ENCODE data around the gene CNGB1. TPM values are rescaled to one million over a fixed set of nuclear protein-coding genes. Genes with fewer than 3 reads are reported as not detected.

Gene CNGB1
- total RNA-seq, 2 donors from 2014 or later: 0.51 TPM; not detected in 1

DNA sequence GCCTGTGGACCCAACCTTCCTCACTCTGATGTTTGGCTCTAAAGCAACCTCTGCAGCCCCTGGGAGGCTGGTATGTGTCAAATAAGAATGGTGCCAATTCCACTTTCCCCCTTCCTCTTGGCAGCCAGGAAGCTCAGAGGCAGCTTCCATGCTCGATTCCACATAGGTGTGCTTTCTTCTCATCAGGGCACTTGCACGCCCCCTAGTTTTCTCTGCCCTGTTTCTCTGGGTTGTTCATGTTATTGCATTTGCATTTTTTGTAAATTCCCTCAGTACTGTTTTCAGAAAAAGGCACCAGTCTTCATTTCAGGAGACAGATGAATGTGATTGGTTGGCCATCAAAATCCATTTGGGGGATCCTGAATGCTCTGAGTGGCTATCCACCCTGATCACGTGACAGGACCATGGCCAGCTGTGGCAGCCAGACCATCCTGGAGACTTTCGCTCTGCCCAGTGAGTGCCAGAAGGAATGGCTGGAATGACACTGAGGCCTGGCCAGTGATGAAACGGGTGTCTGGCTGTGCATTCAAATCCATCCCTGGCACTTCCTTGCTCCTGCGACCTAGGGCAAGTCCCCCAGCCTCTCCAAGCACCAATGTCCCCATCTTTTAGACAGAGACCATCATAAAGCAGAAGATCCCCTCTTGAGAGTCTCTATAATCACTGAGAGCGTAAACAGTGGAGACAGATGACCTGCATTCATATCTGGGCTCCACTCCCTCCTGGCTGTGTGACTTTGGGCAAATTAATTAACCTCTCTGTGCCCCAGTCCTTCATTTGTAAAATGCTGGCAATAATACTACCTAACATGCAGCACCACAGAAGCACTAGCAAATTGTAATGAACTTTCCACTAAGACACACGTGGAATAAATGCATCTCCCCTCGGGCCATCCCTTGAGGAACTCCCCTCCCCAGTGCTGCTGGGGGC is 56.4 kb downstream of the CNGB1 start:
- DNase-seq (ENCODE audit: low spot score in 2 of 2) (no peak), ATAC-seq (no peak)
- no peaks in the 10 kb centered on the region for H3K36me3 Mint-ChIP-seq
- no peaks in the 10 kb centered on the region for H3K9me3 Mint-ChIP-seq
- no peak overlapping the region for H3K27ac Mint-ChIP-seq

DNA sequence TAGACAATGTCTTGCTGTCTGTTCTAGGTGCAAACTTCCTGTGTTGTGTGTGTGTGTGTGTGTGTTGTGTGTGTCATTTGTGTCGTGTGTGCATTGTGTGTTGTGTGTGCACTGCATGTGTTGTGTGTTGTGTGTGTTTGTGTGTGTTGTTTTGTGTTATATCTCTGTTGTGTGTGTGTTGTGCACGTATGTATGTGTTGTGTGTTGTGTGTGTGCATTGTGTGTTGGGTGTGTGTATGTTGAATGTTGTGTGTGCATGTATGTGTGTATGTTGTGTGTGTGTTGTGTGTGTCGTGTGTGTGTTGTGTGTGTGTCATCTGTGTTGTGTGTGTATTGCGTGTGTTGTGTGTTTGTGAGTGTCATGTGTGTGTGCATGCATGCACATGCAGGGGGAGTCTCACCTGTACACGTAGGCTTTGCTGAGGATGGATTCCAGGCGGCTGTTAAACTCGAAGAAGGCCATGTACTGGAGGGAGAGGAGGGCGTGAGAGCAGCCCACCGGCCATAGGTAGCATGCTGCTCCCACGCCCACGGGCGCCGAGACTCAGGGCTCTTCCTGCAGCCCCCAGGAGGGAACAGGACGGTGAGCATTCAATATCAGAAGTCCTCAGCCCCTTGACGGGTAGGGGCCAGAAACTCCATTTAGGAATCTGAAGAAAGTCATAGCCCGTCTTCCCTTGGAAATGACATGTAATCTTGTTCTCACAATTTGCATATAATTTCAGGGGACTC is 58.2 kb downstream of the CNGB1 start:
- ATAC-seq (no peak), DNase-seq (ENCODE audit: low spot score in 2 of 2) (no peak)
- no peaks in the 10 kb centered on the region for H3K36me3 Mint-ChIP-seq
- H3K27ac Mint-ChIP-seq: no peak overlapping the region
- no peaks in the 10 kb centered on the region for H3K9me3 Mint-ChIP-seq

DNA sequence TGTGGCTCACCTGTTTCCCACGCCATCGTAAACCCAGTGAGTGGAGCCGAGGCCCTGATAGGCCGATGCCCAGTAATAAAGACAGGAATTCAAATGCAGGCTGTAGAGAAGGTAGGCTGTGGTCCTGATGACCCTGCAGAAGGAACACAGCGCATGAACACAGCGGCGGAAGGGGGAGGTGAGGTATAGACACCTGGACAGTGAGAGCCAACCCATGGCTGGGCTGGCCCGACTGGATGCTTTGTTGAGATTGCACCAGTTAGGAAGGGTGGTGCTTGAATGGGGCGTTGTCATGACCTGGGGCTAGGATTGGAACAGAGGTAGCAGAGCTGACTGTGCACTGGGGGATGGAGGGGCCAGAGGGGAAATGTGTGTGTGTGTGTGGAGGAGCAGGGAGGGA is 59.2 kb downstream of the CNGB1 start:
- no peak for ATAC-seq
- no peak overlapping the region for H3K27ac Mint-ChIP-seq
- H3K36me3 Mint-ChIP-seq: no peaks in the 10 kb centered on the region
- H3K9me3 Mint-ChIP-seq: no peaks in the 10 kb centered on the region
- no peak for DNase-seq (ENCODE audit: low spot score in 2 of 2)

DNA sequence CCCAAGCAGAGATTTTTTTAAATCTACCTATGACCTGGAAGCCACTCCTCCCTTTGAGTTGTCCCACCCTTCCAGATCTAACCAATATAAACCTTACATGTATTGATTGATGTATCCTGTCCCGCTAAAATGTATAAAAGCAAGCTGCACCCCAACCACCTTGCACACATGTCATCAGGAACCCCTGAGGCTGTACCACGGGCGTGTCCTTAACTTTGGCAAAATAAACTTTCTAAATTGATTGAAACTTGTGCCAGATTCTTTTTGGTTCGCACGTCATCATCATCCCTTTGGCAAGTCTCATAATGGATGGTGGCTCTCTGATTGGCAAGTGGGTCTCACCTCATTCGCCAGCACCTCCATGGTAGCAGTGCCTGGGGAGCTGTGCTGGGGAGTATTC is 60.2 kb downstream of the CNGB1 start:
- DNase-seq (ENCODE audit: low spot score in 2 of 2) (no peak), ATAC-seq (no peak)
- Mint-ChIP-seq H3K27ac (peak overlapping the region in 1 of 2 donors; percentile 32), H3K36me3 (no peaks in the 10 kb centered on the region), H3K9me3 (no peaks in the 10 kb centered on the region)

DNA sequence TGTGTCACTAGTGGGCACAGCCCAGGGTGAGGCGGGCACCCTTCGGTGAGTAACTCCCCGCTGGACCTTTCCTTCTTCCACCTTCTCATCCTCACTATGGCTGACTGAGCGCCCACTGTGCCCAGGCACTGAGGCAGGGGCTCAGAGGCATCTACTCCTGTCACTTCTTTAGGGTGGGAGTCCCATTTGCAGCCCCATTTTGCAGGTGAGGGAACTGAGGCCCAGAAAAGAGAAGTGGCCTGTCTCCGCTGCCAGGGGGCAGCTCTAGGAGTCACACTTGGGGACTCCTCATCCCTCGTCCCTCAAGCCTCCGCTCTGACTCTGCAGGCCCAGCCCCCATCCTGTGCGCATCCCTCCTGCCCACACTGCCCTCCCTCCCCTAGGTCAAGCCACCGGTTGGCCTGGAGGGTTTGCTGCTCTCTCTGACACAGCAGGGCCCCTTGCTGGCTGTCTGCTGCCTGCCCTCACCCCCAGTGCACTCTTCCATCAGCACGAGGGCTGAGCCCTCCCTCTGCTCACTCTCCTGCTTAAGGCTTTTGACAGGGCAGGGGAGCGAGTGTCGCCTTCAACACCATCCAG is 62.4 kb downstream of the CNGB1 start:
- no peaks in the 10 kb centered on the region for H3K9me3 Mint-ChIP-seq
- no peak overlapping the region for H3K27ac Mint-ChIP-seq
- H3K36me3 Mint-ChIP-seq: no peaks in the 10 kb centered on the region
- ATAC-seq (no peak), DNase-seq (ENCODE audit: low spot score in 2 of 2) (no peak)

DNA sequence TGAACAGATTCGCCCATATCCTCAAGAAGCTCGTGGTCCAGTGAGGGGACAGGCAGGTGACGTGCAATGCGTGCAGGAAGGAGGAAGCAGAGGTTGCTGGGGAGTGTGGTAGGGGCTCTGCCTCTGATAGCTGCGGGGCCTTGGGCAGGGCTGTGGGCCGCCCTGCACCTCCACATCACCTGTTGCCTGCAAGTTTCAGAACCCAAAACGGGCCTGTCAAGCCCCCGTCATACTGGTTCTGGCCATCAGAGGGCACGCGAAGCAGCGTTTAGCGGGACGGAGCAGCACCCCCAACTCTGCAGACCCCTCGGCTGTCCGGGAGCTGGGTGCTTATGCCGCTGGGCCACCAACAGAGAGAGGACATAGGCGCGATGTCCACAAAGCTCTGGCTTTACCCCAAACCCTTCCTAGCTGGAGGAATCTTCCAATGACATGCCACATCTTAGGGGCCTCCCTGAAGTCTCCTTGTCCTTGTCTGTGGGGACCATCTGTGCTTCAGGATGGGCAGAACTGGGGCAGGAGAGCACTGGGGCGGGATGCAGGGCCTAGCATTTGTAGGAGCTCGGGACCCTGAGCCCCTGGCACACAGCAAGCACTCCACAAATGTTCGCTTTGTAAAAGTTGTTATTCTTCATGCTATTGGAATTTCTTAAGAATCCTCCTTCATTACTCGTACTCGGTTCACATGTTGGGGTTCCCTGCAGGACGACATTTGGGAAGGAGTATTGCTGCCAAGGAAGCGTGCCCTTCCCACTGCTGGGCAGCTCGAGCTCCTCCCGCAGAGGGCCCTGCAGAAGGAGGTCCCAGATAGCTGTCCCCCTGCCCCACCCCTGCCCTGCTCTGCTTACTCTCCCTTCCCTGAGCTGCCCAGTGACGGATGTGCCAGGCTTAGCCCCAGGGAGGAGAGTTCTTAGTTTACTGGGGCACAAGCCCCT is 64.3 kb downstream of the CNGB1 start:
- Mint-ChIP-seq H3K9me3 (no peaks in the 10 kb centered on the region), H3K36me3 (no peaks in the 10 kb centered on the region), H3K27ac (no peak overlapping the region)
- peak in 1 of 2 donors; percentile 38 for DNase-seq (ENCODE audit: low spot score in 2 of 2)
- ATAC-seq: peak in 1 of 2 donors; percentile 47

DNA sequence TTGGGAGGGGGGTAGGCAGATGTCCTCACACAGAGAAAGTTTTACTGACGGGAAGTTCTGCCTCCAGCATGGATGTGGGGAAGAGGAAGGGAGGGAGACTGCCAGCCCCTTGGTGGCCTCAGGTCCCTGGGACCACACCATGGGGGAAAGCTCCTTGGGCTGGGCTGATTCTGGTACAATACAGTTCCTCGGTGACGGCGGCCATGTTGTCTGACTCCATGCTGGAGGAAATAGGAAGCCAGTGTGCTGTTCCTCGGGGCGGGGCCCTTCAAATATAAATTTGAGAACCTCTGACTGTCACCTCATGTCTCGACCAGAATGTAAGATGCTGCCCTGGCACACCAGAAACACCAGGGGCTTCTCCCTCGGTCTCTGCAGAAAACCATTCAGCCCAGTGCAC is 66.8 kb downstream of the CNGB1 start:
- ATAC-seq: no peak
- no peak overlapping the region for H3K27ac Mint-ChIP-seq
- no peak for DNase-seq (ENCODE audit: low spot score in 2 of 2)
- no peaks in the 10 kb centered on the region for H3K9me3 Mint-ChIP-seq
- H3K36me3 Mint-ChIP-seq: no peaks in the 10 kb centered on the region

DNA sequence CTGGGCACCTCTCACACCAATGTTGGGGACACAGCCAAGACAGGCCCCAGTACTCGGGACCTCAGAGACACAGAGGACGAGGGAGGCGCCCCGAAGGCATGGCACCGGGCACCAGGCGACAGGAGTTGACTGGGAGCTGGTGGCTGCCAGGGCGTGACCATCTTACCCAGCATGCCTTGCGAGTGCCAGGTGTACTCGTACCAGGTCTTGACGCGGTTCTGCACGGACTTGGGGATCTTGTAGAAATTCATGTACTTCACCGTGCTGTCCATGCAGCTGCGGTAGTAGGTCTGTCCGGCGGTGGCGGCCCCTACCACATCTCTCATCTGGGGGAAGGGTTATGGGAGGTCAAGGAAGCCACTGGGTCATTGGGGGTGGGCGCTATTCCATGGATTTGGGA is 67.3 kb downstream of the CNGB1 start:
- H3K27ac Mint-ChIP-seq: no peak overlapping the region
- H3K9me3 Mint-ChIP-seq: no peaks in the 10 kb centered on the region
- no peaks in the 10 kb centered on the region for H3K36me3 Mint-ChIP-seq
- DNase-seq (ENCODE audit: low spot score in 2 of 2): no peak
- no peak for ATAC-seq

DNA sequence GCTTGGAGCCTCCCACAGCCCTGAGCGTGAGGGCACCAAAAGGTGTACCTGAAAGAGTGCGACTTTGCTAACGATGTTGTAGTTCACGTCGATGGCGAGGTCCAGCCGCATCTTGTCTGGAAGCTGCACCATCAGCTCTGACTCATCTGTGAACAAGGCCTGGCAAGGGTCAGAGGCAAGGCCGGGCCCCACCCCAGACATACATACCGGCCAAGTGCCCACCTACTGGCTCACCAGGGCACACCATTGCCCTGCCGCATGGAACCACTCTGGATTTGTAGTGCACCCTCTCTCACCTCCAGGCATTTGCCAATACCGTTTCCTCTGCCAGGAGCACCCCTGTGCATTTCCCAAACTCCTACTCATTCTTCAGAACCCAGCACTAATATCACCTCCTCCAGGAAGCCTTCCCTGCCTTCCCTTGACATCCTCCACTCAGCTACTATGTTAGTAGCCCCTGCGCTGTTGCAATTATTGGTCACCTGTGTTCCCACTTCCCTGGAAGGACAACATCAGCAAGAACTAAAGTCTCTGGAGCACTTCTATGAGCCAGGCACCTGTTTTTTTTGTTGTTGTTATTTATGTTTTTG is 69.4 kb downstream of the CNGB1 start:
- H3K27ac Mint-ChIP-seq: no peak overlapping the region
- no peaks in the 10 kb centered on the region for H3K9me3 Mint-ChIP-seq
- no peaks in the 10 kb centered on the region for H3K36me3 Mint-ChIP-seq
- DNase-seq (ENCODE audit: low spot score in 2 of 2) (no peak), ATAC-seq (no peak)

DNA sequence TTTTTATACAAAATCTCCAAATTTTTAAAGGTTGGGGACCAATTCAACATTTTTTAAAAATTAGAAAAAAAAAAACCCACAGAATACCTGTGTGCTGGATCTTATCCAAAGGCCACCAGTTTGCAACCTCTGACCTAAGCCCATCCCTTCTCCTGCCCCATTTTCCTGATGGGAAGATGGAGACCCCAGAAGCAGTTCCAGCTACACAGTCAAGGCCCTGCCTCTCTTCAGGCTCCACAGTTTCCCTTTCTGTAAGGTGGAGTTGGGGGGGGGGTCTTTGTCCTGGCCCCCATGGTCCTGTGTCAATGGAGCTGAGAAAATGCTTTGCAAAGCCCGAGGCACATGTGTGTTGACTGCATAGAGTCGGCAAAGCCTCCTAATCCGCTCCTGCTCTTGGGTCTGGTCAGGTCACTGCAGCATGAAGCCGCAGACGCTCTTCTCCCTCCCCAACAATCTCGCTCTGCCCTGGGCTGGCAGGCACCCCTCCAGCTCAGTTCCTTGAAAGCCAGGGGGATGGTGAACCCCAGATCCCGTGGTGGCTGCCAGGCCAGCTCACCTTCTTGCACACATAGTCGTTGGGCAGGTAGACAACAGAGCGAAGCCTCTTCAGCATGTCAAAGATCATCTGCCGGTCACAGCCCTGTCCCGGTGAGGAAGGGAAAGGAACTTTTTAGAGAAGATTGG is 70.0 kb downstream of the CNGB1 start:
- no peak for DNase-seq (ENCODE audit: low spot score in 2 of 2)

DNA sequence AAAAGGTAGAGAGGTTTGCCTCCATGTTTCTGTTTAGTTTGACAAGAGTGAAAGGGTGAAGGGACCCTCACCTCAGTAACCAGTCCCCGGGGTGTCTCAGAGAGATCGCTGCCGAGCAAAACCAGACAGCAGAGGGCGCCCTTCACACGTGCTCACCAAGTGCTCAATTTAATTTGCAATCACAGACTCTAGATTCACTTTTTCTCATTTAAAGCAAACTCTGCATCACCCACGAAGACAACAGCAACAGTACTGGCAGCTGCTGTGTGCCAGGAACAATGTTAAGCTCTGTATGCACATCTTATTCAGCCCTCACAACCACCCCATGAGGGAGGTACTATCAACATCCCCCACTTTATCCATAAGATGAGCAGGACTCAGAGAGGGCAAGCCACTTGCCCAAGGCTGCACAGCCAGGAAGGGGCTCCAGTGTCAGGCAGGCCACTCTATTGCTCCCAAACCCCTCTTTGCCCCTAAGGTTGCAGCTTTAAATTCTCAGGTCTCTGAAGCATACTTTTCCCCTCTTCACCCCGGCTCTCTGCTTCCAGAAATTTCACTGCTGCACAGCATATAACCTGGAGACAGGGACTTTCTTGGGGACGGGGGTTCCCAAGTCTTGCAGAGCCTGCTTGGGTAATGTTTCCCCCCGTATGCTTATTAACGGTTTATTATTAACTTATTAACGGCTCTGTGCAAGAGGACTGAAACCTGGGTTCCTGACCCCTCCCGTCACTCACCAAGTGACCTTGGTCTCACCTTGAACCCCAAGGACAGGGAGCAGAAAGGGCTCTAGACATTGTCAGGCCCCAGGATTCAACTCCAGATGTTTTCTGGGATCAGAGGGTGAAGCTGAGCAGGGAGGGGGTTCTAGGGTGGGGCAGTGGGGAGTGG is 70.9 kb downstream of the CNGB1 start:
- H3K9me3 Mint-ChIP-seq: no peaks in the 10 kb centered on the region
- H3K36me3 Mint-ChIP-seq: no peaks in the 10 kb centered on the region
- DNase-seq (ENCODE audit: low spot score in 2 of 2): peak in 1 of 2 donors; percentile 80
- peak; percentile 72 to 81 for ATAC-seq
- H3K27ac Mint-ChIP-seq: no peak overlapping the region

More for the DNA sequence above, 70.0 kb downstream of the CNGB1 start:
- H3K9me3 Mint-ChIP-seq: no peaks in the 10 kb centered on the region
- ATAC-seq: no peak
- no peaks in the 10 kb centered on the region for H3K36me3 Mint-ChIP-seq
- no peak overlapping the region for H3K27ac Mint-ChIP-seq

DNA sequence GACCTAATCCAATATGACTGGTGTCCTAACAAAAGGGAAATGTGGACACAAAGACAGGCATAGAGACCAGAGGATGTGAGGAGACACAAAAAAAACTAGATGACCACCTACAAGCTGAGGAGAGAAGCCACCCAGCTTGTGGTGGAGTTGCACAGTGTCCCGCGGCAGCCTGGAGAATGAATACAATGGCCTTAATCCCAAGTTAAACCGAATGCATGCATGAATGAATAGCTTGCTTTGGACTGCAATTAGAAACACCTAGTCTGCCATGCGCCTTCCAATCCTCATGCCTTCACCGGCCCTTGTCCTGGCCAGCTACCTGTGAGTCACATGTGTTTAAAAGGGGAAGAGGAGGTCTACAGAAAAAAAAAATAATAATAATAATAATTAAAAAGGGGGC is 72.0 kb downstream of the CNGB1 start:
- no peaks in the 10 kb centered on the region for H3K36me3 Mint-ChIP-seq
- DNase-seq (ENCODE audit: low spot score in 2 of 2): no peak
- no peak for ATAC-seq
- no peak overlapping the region for H3K27ac Mint-ChIP-seq
- H3K9me3 Mint-ChIP-seq: no peaks in the 10 kb centered on the region

DNA sequence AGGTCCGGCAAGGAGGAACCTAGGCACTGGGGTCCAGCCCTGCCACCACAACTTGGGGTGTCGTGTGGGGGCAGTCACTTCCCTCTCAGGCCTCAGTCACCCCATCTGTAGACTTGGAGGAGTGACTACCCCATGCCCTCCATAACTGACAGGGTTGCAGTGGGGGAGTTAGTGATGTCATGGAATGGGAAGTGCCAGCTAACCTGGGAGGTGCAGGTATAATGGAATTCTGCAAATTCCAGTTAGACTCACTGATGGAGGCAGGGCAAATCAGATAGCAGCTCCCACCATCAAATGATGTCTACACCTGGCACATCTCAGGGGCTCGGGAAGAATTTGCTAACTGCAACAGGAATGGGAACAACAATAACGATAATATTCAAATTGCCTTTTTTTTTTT is 72.9 kb downstream of the CNGB1 start:
- ATAC-seq: no peak

DNA sequence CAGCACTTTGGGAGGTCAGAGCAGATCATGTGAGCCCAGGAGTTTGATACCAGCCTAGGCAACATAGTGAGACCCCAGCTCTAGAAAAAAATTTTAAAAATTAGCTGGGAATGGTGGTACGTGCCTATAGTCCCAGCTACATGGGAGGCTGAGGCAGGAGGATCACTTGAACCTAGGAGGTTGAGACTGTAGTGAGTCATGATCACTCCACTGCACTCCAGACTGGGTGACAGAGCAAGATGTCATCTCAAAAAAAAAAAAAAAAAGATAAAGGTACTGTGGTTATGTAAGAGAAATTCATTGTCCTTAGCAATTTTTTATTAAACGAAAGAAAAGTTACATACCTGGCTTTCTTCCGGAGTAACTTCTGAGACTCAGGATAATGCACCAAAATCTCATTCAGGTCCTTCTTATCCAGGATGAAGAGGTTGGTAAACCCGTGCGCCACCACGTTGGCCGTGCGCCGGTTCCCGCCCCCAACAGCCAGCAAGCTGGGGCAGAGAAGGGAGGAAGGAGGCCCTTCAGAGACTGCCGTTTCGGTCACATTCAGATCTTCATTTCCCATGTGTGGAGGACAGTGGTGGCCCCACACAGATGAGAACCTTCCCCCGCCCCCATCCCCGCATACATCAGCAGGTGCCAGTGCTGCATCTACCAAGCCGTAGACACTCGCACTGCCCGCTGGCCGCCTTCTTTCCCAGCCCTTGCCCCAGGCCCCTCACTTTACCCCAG is 73.7 kb downstream of the CNGB1 start:
- ATAC-seq (no peak), DNase-seq (ENCODE audit: low spot score in 2 of 2) (no peak)
- Mint-ChIP-seq H3K27ac (no peak overlapping the region), H3K36me3 (no peaks in the 10 kb centered on the region), H3K9me3 (no peaks in the 10 kb centered on the region)

More for the DNA sequence above, 72.9 kb downstream of the CNGB1 start:
- no peak for DNase-seq (ENCODE audit: low spot score in 2 of 2)
- H3K9me3 Mint-ChIP-seq: no peaks in the 10 kb centered on the region
- no peaks in the 10 kb centered on the region for H3K36me3 Mint-ChIP-seq
- no peak overlapping the region for H3K27ac Mint-ChIP-seq

All from activated naive CD4-positive, alpha-beta T cell treated with anti-CD3 and anti-CD28 coated beads, Interleukin-2, amount 50 U/mL, for 72 hours (primary cell).